Hepatocyte (in vitro differentiated cells): Measurements from ENCODE around the gene FMNL3.

Experiments used
- EZH2 ChIP-seq: fragments of 200-600 bp; sonication (generic); IDR thresholded peaks from 2 replicates; pipeline ENCODE4 v1.6.1; 2016; ENCODE audit warnings: antibody characterized with exemption, mild to moderate bottlenecking, borderline replicate concordance
- EZH2phosphoT487 ChIP-seq: fragments of 200-600 bp; sonication (generic); IDR thresholded peaks from one replicate; pipeline ENCODE4 v1.6.1; 2018; ENCODE audit warnings: antibody characterized with exemption, mild to moderate bottlenecking, low read depth, moderate library complexity; ENCODE audit not compliant: unreplicated experiment, severe bottlenecking
- TF ChIP-seq, protein P1 (sequence below): fragments of 200-600 bp; sonication (generic); IDR thresholded peaks from 2 replicates; pipeline ENCODE4 v1.5.1; 2016; ENCODE audit warnings: antibody characterized with exemption, mild to moderate bottlenecking; ENCODE audit not compliant: poor library complexity

GRCh38 chr12:49659753-49660152, 47.5 kb downstream of the FMNL3 start:
- TF ChIP-seq, protein P1, sequence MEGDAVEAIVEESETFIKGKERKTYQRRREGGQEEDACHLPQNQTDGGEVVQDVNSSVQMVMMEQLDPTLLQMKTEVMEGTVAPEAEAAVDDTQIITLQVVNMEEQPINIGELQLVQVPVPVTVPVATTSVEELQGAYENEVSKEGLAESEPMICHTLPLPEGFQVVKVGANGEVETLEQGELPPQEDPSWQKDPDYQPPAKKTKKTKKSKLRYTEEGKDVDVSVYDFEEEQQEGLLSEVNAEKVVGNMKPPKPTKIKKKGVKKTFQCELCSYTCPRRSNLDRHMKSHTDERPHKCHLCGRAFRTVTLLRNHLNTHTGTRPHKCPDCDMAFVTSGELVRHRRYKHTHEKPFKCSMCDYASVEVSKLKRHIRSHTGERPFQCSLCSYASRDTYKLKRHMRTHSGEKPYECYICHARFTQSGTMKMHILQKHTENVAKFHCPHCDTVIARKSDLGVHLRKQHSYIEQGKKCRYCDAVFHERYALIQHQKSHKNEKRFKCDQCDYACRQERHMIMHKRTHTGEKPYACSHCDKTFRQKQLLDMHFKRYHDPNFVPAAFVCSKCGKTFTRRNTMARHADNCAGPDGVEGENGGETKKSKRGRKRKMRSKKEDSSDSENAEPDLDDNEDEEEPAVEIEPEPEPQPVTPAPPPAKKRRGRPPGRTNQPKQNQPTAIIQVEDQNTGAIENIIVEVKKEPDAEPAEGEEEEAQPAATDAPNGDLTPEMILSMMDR = no peak
- TF ChIP-seq EZH2 = no peak
- no peak for TF ChIP-seq EZH2phosphoT487
